ENCODE data around the gene KLHDC7B.

KLHDC7B gene

DNA sequence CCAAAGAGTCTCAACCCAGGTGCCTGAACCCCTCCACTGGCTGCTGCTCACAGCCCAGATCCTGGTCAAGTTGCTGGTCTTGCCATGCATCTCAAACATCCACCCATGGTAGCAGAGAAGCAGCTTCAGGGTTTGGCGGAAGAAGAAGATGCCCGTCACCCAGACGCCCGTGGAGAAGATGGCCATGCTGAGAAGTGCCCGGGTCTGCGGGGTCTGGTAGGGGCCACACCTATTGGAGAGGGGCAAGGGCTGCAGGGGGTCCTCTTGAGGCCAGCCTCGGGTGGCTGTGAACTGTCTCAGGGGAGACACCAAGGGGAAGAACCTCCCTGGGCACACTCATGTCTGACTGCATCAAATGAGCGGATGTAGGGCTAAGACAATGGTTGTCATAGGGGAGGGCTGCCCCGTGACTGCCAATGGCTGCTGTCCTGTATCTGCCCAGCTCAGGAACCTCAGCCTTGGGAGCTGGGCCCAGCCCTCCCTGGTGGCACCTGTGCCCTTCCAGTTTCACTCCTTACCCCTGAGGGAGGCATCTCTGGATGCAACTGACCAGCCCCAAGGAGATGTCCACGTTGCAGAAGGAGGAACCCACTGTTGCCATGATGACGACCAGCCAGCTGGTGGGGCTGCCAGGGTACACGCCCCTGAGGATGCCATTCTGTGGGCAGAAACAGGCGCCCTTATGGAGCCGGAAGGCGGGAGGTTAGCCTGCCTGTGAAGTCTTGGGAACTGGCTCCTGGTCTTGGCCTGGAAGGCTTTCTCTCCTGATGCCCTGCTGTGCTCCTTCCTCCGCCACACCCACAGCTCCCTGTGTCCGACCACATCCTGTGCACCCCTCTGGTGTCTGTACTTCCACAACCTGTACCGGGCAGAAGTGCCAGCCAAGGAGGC, 31.4 kb downstream of the KLHDC7B start:
- Histone ChIP-seq H3K36me3 (ENCODE audit: control insufficient read depth, insufficient read depth, low read length) (no peaks in the 10 kb centered on the region; the same call in 1 of the 2 replicates), H3K4me1 (ENCODE audit: control insufficient read depth, insufficient read depth, low read length) (peaks cover 1% of the 10 kb centered on the region; the same call in 1 of the 2 replicates), H3K27ac (ENCODE audit: low read length) (no peak overlapping the region), H3K27me3 (ENCODE audit: control insufficient read depth, insufficient read depth, low read length) (no peaks in the 10 kb centered on the region), H3K9me3 (ENCODE audit: control insufficient read depth, insufficient read depth, low read length) (no peaks in the 10 kb centered on the region), H3K4me3 (ENCODE audit: low read length) (no peak overlapping the region)
- WGBS (ENCODE audit: insufficient coverage, insufficient read length): no CpG with 5 or more reads among the region's 18 CpGs
- no peak for DNase-seq (ENCODE audit: low read depth, low spot score)

DNA sequence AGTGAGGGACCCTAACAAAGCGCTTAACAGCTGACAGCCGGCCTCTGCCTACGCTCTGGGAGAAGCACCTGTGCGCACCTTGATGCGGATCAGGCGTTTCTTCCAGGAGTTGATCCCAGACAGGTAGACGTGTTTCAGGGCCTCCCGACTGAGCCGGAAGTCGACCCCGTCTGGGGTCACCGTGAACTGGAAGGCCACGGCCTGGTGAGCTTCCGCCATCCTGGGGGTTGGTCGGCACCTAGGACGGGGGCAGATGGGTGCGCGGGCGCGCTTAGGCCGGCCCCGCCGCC, 31.9 kb downstream of the KLHDC7B start:
- no peaks in the 10 kb centered on the region for H3K36me3 ChIP-seq (ENCODE audit: control insufficient read depth, insufficient read depth, low read length)
- WGBS (ENCODE audit: insufficient coverage, insufficient read length): no CpG with 5 or more reads among the region's 23 CpGs

DNA sequence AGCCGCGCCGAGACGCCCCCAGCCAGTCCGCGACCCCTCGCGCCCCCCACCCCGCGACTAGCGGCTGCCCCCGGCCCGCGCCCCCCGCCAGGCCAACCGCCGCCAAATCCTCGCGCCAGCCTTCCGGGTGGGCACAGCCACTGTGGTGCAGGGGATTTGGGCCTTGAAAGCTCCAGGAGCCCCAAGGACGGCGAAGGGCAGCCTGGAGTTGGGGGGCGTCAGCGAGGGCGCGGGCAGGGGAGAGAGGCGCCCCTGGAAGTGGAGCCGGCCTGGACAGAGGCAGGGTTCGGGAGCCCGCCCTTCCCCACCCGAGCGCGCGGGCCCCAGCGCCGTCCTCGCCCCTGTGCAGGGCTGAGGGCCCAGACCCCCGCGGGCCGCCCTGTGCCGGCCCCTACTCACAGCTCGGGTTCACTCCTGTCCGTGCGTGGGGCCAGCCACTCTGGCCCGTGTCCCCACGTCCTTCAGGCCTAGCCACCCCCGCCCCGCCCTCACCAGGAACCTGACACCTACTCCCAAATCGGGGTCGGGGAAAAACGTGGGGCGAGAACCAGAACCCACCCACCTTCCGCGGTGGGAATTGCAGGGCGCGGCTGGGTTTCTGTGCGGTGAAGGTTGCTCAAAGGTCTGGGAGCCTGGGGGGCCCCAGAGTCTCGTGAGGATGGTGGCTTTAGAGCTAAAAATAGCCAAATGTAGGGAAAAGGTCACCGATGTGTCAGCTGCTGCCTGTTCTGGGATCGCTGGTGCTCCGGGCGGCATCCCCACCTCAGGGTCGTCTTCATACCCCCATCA, 32.5 kb downstream of the KLHDC7B start, which contains the start of gene CPT1B:
Gene CPT1B, minus strand, starts transcription at position 441 of the 789 bp plus-strand sequence. CDS start 512 bp downstream, outside the sequence.
- DNase-seq (ENCODE audit: low read depth, low spot score): no peak
- Histone ChIP-seq H3K4me3 (ENCODE audit: low read length) (no peak within 1 kb of the TSS), H3K36me3 (ENCODE audit: control insufficient read depth, insufficient read depth, low read length) (no peaks in the 10 kb centered on the region), H3K27me3 (ENCODE audit: control insufficient read depth, insufficient read depth, low read length) (no peaks in the 10 kb centered on the region), H3K9me3 (ENCODE audit: control insufficient read depth, insufficient read depth, low read length) (no peaks in the 10 kb centered on the region), H3K4me1 (ENCODE audit: control insufficient read depth, insufficient read depth, low read length) (peaks cover 1% of the 10 kb centered on the region; the same call in 1 of the 2 replicates), H3K27ac (ENCODE audit: low read length) (no peak within 1 kb of the TSS)
- no CpG with 5 or more reads among the region's 63 CpGs for WGBS (ENCODE audit: insufficient coverage, insufficient read length)

More for the DNA sequence above, 31.9 kb downstream of the KLHDC7B start:
- peaks cover 1% of the 10 kb centered on the region; the same call in 1 of the 2 replicates for H3K4me1 ChIP-seq (ENCODE audit: control insufficient read depth, insufficient read depth, low read length)
- no peak for DNase-seq (ENCODE audit: low read depth, low spot score)
- no peaks in the 10 kb centered on the region for H3K27me3 ChIP-seq (ENCODE audit: control insufficient read depth, insufficient read depth, low read length)
- H3K9me3 ChIP-seq (ENCODE audit: control insufficient read depth, insufficient read depth, low read length): no peaks in the 10 kb centered on the region
- no peak overlapping the region for H3K4me3 ChIP-seq (ENCODE audit: low read length)
- H3K27ac ChIP-seq (ENCODE audit: low read length): no peak overlapping the region

DNA sequence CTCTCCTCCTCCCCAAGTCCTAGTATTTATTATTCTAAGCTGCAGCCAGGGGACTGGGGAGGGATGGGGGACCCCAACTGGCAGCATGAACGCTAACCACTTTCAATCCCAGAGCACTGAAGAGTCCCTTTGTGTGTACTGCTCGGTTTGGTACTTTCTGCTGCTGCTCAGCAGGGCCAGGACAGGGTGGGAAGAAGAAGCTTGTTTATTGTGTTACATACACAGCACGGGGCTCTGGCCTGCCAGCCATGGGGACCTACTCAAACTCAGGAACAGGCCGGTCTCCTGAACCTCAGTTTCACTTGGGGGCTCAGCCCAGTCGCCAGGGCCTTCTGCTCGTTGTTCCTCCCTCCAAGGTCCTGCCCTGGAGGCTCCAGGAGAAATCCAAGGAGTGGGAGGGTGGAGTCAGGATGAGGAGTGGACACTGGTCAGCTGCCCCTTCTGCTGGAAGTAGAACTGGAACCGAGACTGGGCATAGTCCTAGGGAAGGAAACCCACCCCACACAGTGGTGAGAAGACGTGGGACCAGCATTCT, 33.1 kb downstream of the KLHDC7B start:
- Histone ChIP-seq H3K4me1 (ENCODE audit: control insufficient read depth, insufficient read depth, low read length) (peaks cover 1% of the 10 kb centered on the region; the same call in 1 of the 2 replicates), H3K4me3 (ENCODE audit: low read length) (no peak overlapping the region), H3K9me3 (ENCODE audit: control insufficient read depth, insufficient read depth, low read length) (no peaks in the 10 kb centered on the region), H3K36me3 (ENCODE audit: control insufficient read depth, insufficient read depth, low read length) (no peaks in the 10 kb centered on the region), H3K27me3 (ENCODE audit: control insufficient read depth, insufficient read depth, low read length) (no peaks in the 10 kb centered on the region), H3K27ac (ENCODE audit: low read length) (no peak overlapping the region)
- no CpG with 5 or more reads among the region's 8 CpGs for WGBS (ENCODE audit: insufficient coverage, insufficient read length)
- no peak for DNase-seq (ENCODE audit: low read depth, low spot score)

DNA sequence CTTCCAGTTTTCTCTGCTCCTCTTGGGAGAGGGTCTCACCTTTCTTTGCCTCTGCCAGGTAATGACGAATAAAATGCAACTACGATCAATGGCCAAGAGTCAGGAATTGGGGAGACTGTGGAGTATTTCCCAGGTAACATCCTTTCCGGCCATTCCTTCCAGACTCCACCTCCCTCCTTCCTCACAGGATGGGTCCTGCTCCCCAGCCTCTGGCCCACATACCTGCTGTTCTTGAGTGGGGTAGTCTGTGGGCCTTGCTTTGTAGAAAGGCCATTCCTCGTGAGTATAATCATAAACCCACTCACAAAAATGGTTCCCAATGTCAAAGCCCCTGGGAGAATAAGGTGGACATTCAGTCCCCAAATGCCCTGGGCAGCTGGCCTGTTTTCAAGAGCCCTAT, 34.1 kb downstream of the KLHDC7B start:
- DNase-seq (ENCODE audit: low read depth, low spot score): no peak
- H3K4me1 ChIP-seq (ENCODE audit: control insufficient read depth, insufficient read depth, low read length): peaks cover 1% of the 10 kb centered on the region; the same call in 1 of the 2 replicates
- H3K4me3 ChIP-seq (ENCODE audit: low read length): no peak overlapping the region
- H3K27ac ChIP-seq (ENCODE audit: low read length): no peak overlapping the region
- WGBS (ENCODE audit: insufficient coverage, insufficient read length): no CpG with 5 or more reads among the region's 4 CpGs
- H3K36me3 ChIP-seq (ENCODE audit: control insufficient read depth, insufficient read depth, low read length): no peaks in the 10 kb centered on the region
- no peaks in the 10 kb centered on the region for H3K9me3 ChIP-seq (ENCODE audit: control insufficient read depth, insufficient read depth, low read length)
- H3K27me3 ChIP-seq (ENCODE audit: control insufficient read depth, insufficient read depth, low read length): no peaks in the 10 kb centered on the region

DNA sequence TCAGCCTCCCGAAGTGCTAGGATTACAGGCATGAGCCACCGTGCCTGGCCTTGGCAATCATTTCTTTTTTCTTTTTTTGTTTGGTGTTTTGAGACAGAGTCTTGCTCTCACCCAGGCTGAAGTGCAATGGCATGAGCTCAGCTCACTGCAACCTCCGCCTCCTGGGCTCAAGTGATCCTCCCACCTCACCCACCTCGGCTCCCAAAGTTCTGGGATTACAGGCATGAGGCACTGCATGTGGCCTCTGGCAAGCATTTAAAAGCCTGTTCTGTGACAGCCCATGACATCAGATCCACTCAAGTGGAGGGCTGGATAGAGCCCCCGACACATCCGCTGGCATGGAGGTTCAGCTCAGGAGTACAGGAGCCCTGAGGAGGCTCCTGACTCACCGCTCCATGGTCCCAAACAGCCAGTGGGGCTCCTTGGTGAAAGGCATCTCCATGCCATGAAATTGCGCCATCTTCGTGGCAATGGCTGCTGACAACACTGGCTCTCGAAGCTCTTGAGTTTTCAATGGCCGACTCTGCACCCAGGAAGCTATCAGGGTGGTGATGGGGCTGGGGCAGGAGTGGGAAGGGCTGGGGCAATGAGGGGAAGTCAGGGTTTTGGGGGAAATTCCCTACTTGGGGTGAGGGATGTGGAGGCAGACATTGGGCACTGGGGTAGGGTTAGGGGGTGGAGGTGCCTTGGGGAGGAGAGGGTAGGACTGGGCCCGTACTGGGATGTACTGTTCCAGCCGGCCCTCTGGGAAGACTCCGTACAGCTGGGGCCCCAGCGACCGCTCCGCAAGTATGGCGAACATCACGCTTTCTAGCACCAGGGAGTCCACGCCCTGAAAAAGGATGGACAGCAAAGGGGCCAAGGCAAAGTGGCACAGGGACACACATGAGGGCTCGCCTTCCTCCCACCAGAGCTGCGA, 35.6 kb downstream of the KLHDC7B start:
- Histone ChIP-seq H3K9me3 (ENCODE audit: control insufficient read depth, insufficient read depth, low read length) (no peaks in the 10 kb centered on the region), H3K36me3 (ENCODE audit: control insufficient read depth, insufficient read depth, low read length) (no peaks in the 10 kb centered on the region), H3K4me1 (ENCODE audit: control insufficient read depth, insufficient read depth, low read length) (peaks cover 1% of the 10 kb centered on the region; the same call in 1 of the 2 replicates), H3K4me3 (ENCODE audit: low read length) (peak overlapping the region; percentile 89; the same call in 1 of the 2 replicates), H3K27ac (ENCODE audit: low read length) (no peak overlapping the region), H3K27me3 (ENCODE audit: control insufficient read depth, insufficient read depth, low read length) (no peaks in the 10 kb centered on the region)
- no CpG with 5 or more reads among the region's 22 CpGs for WGBS (ENCODE audit: insufficient coverage, insufficient read length)
- no peak for DNase-seq (ENCODE audit: low read depth, low spot score)

DNA sequence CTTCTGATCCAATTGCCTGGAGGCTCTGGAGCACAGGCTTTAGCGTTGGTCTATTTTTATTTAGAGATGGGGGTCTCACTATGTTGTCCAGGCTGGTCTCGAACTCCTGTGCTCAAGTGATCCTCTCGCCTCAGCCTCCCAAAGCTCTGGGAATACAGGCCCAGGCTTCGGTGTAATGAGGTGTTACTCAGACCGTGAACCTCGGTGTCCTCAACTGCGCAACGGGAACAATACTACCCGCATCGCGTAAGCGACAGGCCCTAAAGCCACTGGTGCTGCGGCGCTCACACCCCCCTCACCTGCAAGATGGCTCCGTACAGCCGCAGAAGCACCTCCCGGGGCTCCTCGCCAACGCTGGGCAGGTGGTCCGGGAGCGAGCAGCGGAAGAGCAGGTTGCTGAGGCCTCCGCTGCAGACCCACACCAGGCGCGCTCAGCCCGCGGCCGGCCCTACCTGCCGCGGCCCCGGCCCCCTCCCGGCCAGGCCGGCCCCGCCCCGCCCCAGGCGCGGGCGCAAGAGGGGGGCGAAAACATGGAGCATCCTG, 36.3 kb downstream of the KLHDC7B start:
- no peak for DNase-seq (ENCODE audit: low read depth, low spot score)
- H3K27me3 ChIP-seq (ENCODE audit: control insufficient read depth, insufficient read depth, low read length): no peaks in the 10 kb centered on the region
- H3K4me3 ChIP-seq (ENCODE audit: low read length): peak overlapping the region; percentile 89
- H3K27ac ChIP-seq (ENCODE audit: low read length): no peak overlapping the region
- H3K9me3 ChIP-seq (ENCODE audit: control insufficient read depth, insufficient read depth, low read length): no peaks in the 10 kb centered on the region
- WGBS (ENCODE audit: insufficient coverage, insufficient read length): no CpG with 5 or more reads among the region's 39 CpGs
- H3K4me1 ChIP-seq (ENCODE audit: control insufficient read depth, insufficient read depth, low read length): peaks cover 1% of the 10 kb centered on the region; the same call in 1 of the 2 replicates
- no peaks in the 10 kb centered on the region for H3K36me3 ChIP-seq (ENCODE audit: control insufficient read depth, insufficient read depth, low read length)

DNA sequence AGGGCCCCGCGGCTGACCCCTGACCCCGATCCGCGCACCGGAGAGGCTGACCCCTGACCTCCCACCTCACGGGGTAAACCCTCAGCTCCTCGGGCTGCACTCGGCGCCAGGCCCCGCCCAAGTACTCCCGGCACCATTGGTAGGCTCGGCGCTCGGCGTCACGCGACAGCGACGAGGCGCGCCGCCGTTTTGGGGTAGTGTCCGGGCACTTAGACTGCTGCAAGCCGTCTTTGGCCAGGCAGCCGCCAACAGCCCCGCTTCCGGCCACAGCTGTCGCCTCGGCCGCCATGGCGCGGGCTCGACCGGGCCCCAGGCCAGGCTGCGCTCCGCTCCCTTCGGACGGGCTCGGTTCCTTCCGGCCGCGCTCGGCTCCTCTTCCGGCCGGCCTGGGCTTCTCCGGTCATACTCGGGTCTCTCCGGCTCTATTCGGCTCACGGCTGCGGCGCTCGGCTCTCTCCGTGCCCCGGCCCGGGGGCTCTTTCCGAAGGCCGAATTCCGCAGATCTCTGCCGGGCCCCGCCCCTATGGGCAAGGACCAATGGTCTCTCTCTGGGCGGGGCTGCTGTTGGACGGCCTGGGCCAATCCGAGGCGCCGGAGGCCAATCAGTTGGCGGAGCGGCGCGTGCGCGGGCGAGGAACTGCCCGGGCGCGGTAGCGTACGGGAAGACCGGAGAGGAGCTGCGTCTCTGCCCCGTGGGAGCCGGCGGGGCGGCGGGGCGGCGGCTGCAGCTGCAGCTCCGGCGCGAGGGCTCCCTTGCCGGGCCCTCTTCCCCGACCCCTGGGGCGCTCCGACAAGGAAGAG, 37.0 kb downstream of the KLHDC7B start, which contains the start of gene CHKB:
Gene CHKB, minus strand, starts transcription at position 357 of the 801 bp plus-strand sequence. Its CDS starts 68 bp downstream, at position 289.
- Histone ChIP-seq H3K4me1 (ENCODE audit: control insufficient read depth, insufficient read depth, low read length) (peaks cover 1% of the 10 kb centered on the region; the same call in 1 of the 2 replicates), H3K27ac (ENCODE audit: low read length) (no peak within 1 kb of the TSS), H3K27me3 (ENCODE audit: control insufficient read depth, insufficient read depth, low read length) (no peaks in the 10 kb centered on the region), H3K36me3 (ENCODE audit: control insufficient read depth, insufficient read depth, low read length) (no peaks in the 10 kb centered on the region), H3K4me3 (ENCODE audit: low read length) (peak within 1 kb of the TSS; percentile 89), H3K9me3 (ENCODE audit: control insufficient read depth, insufficient read depth, low read length) (no peaks in the 10 kb centered on the region)
- peak; percentile 89 for DNase-seq (ENCODE audit: low read depth, low spot score)
- WGBS (ENCODE audit: insufficient coverage, insufficient read length): no CpG with 5 or more reads among the region's 96 CpGs
